Gastroesophageal sphincter (tissue), 3 donors: ENCODE measurements around the gene CHRNE.

Experiments
- POLR2A ChIP-seq, 2 donors: fragments of 450-650 bp; IDR thresholded peaks; one replicate each; pipeline ENCODE4 v1.6.1; 2017; ENCODE audit warnings: antibody characterized with exemption in 2 of 2, mild to moderate bottlenecking in 2 of 2, moderate library complexity in 1 of 2
- POLR2AphosphoS5 ChIP-seq: sonication (generic); formaldehyde crosslinking; IDR thresholded peaks from one replicate; pipeline ENCODE4 v1.6.1; 2017; ENCODE audit warnings: antibody characterized with exemption
- TF ChIP-seq, protein P1 (sequence below), 4 experiments: fragments of 200-600 bp in 2 of 4; fragments of 450-650 bp in 2 of 4; sonication (generic) in 1 of 4; IDR thresholded peaks; one replicate each; pipeline ENCODE4 v1.5.1; 2017 to 2019; ENCODE audit warnings: antibody characterized with exemption in 4 of 4, mild to moderate bottlenecking in 2 of 4, moderate library complexity in 2 of 4

DNA sequence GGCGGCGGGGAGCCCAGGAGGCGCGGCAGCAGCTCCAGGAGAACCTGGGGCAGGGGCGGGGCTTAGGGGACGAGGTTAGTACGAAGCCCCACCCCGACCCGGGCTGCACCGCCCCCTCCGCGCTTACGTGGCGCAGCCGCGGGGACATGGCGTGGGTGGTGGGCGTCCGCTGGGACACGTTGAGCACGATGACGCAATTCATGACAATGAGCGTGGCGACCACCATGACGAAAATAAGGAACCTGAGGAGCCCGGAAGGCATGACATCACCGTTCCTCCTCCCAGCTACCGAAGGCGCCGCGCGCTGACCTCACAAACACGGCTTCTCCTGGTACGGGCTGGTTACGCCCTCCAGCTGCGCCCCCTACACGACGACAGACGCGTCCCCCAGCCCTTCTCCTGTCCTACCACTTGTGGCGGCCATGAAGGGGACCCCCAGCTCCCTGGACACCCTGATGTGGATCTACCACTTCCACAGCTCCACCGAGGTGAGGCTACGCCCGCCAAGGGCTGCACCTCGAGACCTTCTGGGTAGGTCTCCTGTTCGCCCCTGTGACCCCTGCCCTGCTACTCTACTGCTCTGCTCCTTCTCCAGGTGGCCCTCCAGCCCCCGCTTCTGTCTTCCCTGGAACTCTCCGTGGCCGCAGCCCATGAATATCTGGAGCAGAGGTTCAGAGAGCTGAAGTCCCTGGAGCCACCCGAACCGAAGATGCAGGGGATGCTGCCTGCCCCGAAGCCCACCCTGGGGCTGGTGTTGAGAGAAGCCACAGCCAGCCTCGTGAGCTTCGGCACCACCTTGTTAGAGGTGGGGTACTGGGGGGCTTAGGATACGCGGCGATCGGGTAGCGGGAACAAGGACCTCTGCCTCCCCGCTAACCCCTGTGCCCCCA is 3.3 kb downstream of the CHRNE start, which contains the start of gene C17orf107:
- TF ChIP-seq, protein P1, sequence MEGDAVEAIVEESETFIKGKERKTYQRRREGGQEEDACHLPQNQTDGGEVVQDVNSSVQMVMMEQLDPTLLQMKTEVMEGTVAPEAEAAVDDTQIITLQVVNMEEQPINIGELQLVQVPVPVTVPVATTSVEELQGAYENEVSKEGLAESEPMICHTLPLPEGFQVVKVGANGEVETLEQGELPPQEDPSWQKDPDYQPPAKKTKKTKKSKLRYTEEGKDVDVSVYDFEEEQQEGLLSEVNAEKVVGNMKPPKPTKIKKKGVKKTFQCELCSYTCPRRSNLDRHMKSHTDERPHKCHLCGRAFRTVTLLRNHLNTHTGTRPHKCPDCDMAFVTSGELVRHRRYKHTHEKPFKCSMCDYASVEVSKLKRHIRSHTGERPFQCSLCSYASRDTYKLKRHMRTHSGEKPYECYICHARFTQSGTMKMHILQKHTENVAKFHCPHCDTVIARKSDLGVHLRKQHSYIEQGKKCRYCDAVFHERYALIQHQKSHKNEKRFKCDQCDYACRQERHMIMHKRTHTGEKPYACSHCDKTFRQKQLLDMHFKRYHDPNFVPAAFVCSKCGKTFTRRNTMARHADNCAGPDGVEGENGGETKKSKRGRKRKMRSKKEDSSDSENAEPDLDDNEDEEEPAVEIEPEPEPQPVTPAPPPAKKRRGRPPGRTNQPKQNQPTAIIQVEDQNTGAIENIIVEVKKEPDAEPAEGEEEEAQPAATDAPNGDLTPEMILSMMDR (IDR thresholded peaks at IDR 0.05), result no peak
- TF ChIP-seq POLR2A (IDR thresholded peaks at IDR 0.05), result peak in 1 of 2 donors; percentile 9
- TF ChIP-seq POLR2AphosphoS5, result peak; percentile 11
